Measurements from ENCODE around the gene MYO1D.
"Not testable (repeated sequence)": the region's sequence is repeated elsewhere in the genome, so short reads cannot be mapped to it uniquely, and the experiment has no call there.

MYO1D gene

DNA sequence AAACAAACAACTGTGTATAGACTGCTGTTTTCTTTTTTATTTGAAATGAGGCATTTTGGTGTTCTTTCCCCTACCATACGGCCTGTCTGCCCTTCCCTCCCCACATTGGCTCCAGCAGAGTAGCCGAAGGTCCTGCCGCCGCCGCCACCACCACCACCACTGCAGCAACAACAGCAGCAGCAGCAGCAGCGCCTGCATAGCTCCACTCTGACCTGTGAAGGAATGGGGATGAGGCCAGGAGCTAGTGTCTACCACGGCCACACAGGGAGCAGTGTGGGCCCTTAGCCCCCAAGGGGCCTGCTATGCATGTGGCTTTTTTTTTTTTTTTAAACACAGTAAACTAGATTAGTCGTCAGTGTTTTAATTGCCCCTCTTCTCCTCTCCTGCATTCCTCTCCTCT lies 395.7 kb downstream of the MYO1D start:
- no peak overlapping the region for H3K4me3 ChIP-seq (ENCODE audit: low read depth, low read length)

- H3K4me3 ChIP-seq (ENCODE audit: low read depth, low read length), result no peak overlapping the region
These were observed 397.8 kb downstream of the MYO1D start for GRCh38 chr17:32479074-32479617.

GRCh38 chr17:32477220-32477619 lies 399.7 kb downstream of the MYO1D start:
- no peak overlapping the region for H3K4me3 ChIP-seq (ENCODE audit: low read depth, low read length)

DNA sequence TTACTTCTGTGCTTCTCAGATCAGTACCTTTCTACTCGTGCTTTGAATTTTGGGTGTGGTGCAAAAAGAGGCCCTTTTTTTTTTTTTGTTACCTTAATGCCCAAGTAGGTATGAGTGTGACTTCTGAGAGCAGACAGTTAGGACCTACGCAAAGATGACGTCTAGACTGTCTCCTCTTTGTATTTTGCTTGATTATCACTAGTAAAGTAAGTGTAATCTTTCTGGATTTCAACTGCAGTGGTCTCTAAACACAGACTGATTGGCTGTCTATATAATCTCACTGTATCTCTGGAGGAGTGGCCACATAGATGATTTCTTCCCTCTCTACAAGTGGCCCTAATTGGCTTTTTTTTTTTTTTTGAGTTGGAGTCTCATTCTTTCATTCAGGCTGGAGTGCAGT lies 401.7 kb downstream of the MYO1D start:
- no peak overlapping the region for H3K4me3 ChIP-seq (ENCODE audit: low read depth, low read length)

- no peak overlapping the region for H3K4me3 ChIP-seq (ENCODE audit: low read depth, low read length)
These were observed 405.3 kb downstream of the MYO1D start for GRCh38 chr17:32471652-32472051.

- H3K4me3 ChIP-seq (ENCODE audit: low read depth, low read length), result no peak overlapping the region
These were observed 406.3 kb downstream of the MYO1D start for GRCh38 chr17:32470405-32471167.

DNA sequence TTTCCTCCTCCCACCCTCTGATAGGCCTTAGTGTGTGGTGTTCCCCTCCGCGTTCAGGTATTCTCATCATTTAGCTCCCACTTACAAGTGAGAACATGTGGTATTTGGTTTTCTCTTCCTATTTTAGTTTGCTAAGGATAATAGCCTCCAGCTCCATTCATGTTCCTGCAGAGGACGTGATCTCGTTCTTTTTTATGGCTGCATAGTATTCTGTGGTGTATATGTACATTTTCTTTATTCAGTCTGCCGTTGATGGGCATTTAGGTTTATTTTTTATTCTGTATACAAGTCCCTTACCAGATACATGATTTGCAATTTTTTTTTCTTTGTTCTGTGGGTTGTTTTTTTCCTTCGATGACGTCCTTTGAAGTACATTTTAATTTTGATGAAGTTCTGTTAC lies 409.0 kb downstream of the MYO1D start:
- no peak overlapping the region for H3K4me3 ChIP-seq (ENCODE audit: low read depth, low read length)

DNA sequence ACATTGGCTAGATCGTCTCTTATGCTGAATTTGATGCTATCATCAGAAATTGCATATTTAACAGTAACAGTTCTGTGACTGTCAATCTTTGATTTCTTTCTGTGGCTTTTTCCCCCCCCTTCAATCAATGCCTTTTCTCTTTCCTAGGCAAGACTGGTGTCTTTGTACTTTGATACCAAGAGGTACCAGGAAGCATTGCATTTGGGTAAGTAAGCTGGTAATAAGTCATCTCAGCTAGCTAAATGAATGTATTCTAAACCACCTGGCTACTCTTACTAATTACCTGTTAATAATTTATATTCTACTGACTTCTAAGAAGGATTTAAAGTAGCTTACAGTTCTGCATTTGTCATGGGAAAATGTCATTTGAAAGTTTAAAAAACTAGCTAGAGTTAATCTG lies 412.6 kb downstream of the MYO1D start:
- H3K4me3 ChIP-seq (ENCODE audit: low read depth, low read length), result no peak overlapping the region

- no peak overlapping the region for H3K4me3 ChIP-seq (ENCODE audit: low read depth, low read length)
These were observed 413.6 kb downstream of the MYO1D start for GRCh38 chr17:32463304-32463703.

- no peak overlapping the region for H3K4me3 ChIP-seq (ENCODE audit: low read depth, low read length)
These were observed 414.9 kb downstream of the MYO1D start for GRCh38 chr17:32461853-32462617.

GRCh38 chr17:32461498-32461852 lies 415.4 kb downstream of the MYO1D start:
- no peak overlapping the region for H3K4me3 ChIP-seq (ENCODE audit: low read depth, low read length)

GRCh38 chr17:32460054-32460453 lies 416.9 kb downstream of the MYO1D start:
- no peak overlapping the region for H3K4me3 ChIP-seq (ENCODE audit: low read depth, low read length)

DNA sequence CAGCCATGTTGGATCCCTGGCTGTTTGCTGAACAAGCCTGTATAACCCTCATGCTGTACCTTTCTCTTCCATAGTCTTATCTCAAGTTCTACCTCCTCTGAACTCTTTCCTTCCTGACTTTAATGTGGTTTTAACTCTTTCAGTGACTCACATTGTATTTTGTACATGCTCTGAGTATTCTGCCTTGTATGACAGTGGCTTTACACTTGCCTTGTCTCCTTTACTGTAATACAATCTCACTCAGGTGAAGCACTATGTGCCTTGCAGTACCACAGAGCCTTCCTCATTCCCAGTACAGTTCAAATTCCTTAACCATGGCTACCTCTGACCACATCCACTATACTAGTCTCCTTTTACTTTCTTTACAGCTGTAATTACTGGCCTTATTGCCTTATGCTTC lies 418.6 kb downstream of the MYO1D start:
- no peak overlapping the region for H3K4me3 ChIP-seq (ENCODE audit: low read depth, low read length)

GRCh38 chr17:32453370-32453769 lies 423.6 kb downstream of the MYO1D start:
- no peak overlapping the region for H3K4me3 ChIP-seq (ENCODE audit: low read depth, low read length)

DNA sequence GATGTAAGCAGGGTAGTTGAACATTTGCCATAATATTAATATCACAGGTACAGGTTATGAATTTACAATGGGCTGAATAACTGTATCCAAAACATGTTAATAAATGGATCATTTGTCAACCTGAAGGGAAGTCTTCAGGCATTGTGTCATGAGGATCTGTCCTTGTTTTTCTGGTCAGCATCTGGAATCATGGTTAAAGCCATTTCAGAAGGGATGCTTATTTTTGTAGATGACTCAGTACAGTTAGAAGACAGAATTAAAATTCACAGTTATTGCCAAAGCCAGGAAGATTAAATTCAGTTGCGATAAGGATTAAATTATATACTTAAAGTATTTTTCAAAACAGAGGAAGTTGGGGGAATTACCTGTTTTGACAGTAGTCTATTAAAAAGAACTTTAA lies 424.6 kb downstream of the MYO1D start:
- H3K4me3 ChIP-seq (ENCODE audit: low read depth, low read length), result no peak overlapping the region

DNA sequence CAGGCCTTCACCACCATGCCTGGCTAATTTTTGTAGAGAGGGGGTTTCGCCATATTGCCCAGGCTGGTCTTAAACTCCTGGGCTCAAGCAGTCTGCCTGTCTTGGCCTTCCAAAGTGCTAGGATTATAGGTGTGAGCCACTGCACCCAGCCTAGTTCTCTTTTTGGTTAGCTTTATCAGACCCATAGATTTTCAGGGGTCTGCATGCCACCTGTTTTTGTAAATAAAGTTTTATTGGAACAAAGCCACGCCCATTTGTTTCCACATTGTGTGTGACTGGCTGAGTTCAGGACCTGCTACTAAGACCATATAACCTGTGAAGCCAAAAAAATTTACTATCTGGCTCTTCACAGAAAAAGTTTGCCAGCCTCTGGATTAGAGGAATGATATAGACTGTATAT lies 425.0 kb downstream of the MYO1D start:
- H3K4me3 ChIP-seq (ENCODE audit: low read depth, low read length), result no peak overlapping the region

DNA sequence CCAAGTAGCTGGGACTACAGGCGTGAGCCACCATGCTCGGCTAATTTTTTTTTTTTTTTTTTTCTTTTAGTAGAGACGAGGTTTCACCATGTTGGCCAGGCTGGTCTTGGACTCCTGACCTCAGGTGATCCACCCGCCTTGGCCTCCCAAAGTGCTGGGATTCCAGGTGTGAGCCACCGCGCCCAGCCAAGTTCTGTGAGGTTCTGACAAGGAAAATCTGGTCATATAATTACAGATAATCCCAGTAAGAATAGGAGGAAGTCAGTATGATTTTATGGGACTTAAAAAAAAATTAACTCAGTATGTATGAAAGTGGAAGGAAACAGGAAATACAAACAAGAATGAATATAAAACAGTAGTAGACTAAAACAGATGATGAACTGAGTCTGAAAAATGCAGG lies 426.5 kb downstream of the MYO1D start:
- H3K4me3 ChIP-seq (ENCODE audit: low read depth, low read length), result not testable (repeated sequence)

DNA sequence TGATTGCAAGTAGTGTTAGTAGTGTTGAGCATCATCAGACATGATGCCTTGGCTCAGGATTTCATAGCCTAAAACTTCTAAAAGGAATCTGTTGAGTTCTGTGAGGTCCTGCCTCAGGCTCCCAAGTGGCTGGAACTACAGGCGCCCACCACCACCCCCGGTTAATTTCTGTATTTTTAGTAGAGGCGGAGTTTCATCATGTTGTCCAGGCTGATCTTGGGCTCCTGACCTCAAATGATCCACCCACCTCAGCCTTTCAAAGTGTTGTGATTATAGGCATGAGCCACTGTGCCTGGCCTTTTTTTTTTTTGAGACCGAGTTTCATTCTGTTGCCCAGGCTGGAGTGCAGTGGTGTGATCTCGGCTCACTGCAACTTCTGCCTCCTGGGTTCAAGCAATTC lies 427.0 kb downstream of the MYO1D start:
- no peak overlapping the region for H3K4me3 ChIP-seq (ENCODE audit: low read depth, low read length)

GRCh38 chr17:32446949-32447348 lies 430.0 kb downstream of the MYO1D start:
- no peak overlapping the region for H3K4me3 ChIP-seq (ENCODE audit: low read depth, low read length)

GRCh38 chr17:32445971-32446370 lies 431.0 kb downstream of the MYO1D start:
- H3K4me3 ChIP-seq (ENCODE audit: low read depth, low read length), result peak overlapping the region; percentile 91

DNA sequence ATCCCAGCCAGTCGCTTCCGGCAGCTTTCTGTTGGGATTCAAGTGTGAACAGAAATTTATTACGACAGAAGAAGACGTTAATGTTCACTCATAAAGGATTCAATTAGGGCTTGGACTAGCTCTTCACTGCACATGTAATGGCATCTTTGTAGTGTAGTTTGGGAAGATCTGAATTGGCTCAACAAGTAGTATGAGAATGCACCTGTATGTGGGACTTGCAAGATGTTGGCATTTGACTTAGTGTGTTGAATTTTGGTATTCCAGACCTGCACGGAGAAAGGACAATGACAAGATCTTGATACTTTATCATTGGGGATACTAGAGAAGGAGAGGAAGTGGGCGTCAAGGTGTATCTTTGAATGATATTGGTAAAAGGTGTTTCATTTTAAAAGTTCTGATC lies 431.4 kb downstream of the MYO1D start:
- peak overlapping the region; percentile 91 for H3K4me3 ChIP-seq (ENCODE audit: low read depth, low read length)

- H3K4me3 ChIP-seq (ENCODE audit: low read depth, low read length), result peak overlapping the region; percentile 91
These were observed 431.9 kb downstream of the MYO1D start for GRCh38 chr17:32445074-32445415.

Data from iPS-11a (cell line).